ENCODE data around the gene CFI. TPM values are rescaled to one million over a fixed set of nuclear protein-coding genes. Genes with fewer than 3 reads are reported as not detected.

The CFI gene
- total RNA-seq, 1 donor from 2014 or later, result not detected

GRCh38 chr4:109836985-109837384, 35.2 kb upstream of the CFI start:
- no peak for DNase-seq (ENCODE audit: extremely low spot score, unreplicated experiment)
- Mint-ChIP-seq H3K36me3 (ENCODE audit: unreplicated experiment) (no peaks in the 10 kb centered on the region), H3K9me3 (ENCODE audit: unreplicated experiment) (no peaks in the 10 kb centered on the region)

GRCh38 chr4:109833756-109834155, 32.0 kb upstream of the CFI start:
- no peaks in the 10 kb centered on the region for H3K4me1 Mint-ChIP-seq (ENCODE audit: unreplicated experiment)
- DNase-seq (ENCODE audit: extremely low spot score, unreplicated experiment), result no peak
- no peak overlapping the region for H3K4me3 Mint-ChIP-seq (ENCODE audit: unreplicated experiment)
- peaks cover 2% of the 10 kb centered on the region for H3K36me3 Mint-ChIP-seq (ENCODE audit: unreplicated experiment)
- no peaks in the 10 kb centered on the region for H3K9me3 Mint-ChIP-seq (ENCODE audit: unreplicated experiment)
- H3K27me3 Mint-ChIP-seq (ENCODE audit: unreplicated experiment), result no peaks in the 10 kb centered on the region
- no peak overlapping the region for H3K27ac Mint-ChIP-seq (ENCODE audit: unreplicated experiment)
- TF ChIP-seq CTCF (IDR thresholded peaks at IDR 0.05), result no peak

More at GRCh38 chr4:109836985-109837384, 35.2 kb upstream of the CFI start:
- H3K4me3 Mint-ChIP-seq (ENCODE audit: unreplicated experiment), result no peak overlapping the region
- peaks cover 4% of the 10 kb centered on the region for H3K27me3 Mint-ChIP-seq (ENCODE audit: unreplicated experiment)
- H3K27ac Mint-ChIP-seq (ENCODE audit: unreplicated experiment), result no peak overlapping the region
- no peaks in the 10 kb centered on the region for H3K4me1 Mint-ChIP-seq (ENCODE audit: unreplicated experiment)
- no peak for TF ChIP-seq CTCF (IDR thresholded peaks at IDR 0.05)

- Mint-ChIP-seq H3K9me3 (ENCODE audit: unreplicated experiment) (no peaks in the 10 kb centered on the region), H3K27me3 (ENCODE audit: unreplicated experiment) (no peaks in the 10 kb centered on the region), H3K27ac (ENCODE audit: unreplicated experiment) (no peak within 1 kb of the TSS), H3K4me3 (ENCODE audit: unreplicated experiment) (no peak within 1 kb of the TSS), H3K4me1 (ENCODE audit: unreplicated experiment) (no peaks in the 10 kb centered on the region), H3K36me3 (ENCODE audit: unreplicated experiment) (peaks cover 20% of the 10 kb centered on the region)
- no peak for DNase-seq (ENCODE audit: extremely low spot score, unreplicated experiment)
- no peak for TF ChIP-seq CTCF (IDR thresholded peaks at IDR 0.05)
Observed at GRCh38 chr4:109827672-109828071, 25.9 kb upstream of the CFI start, which contains the start of gene RRH. RRH (plus strand) TSS chr4:109827972; CDS start chr4:109828028, 56 bp downstream.

- Mint-ChIP-seq H3K36me3 (ENCODE audit: unreplicated experiment) (peaks cover 20% of the 10 kb centered on the region), H3K4me1 (ENCODE audit: unreplicated experiment) (no peaks in the 10 kb centered on the region), H3K9me3 (ENCODE audit: unreplicated experiment) (no peaks in the 10 kb centered on the region), H3K27me3 (ENCODE audit: unreplicated experiment) (no peaks in the 10 kb centered on the region), H3K4me3 (ENCODE audit: unreplicated experiment) (no peak overlapping the region), H3K27ac (ENCODE audit: unreplicated experiment) (no peak overlapping the region)
- peak; percentile 67 for TF ChIP-seq CTCF (IDR thresholded peaks at IDR 0.05)
- no peak for DNase-seq (ENCODE audit: extremely low spot score, unreplicated experiment)
Observed at GRCh38 chr4:109826719-109827118, 24.9 kb upstream of the CFI start.

- DNase-seq (ENCODE audit: extremely low spot score, unreplicated experiment), result no peak
- Mint-ChIP-seq H3K4me3 (ENCODE audit: unreplicated experiment) (no peak overlapping the region), H3K27me3 (ENCODE audit: unreplicated experiment) (no peaks in the 10 kb centered on the region), H3K36me3 (ENCODE audit: unreplicated experiment) (peaks cover 22% of the 10 kb centered on the region), H3K4me1 (ENCODE audit: unreplicated experiment) (peaks cover 15% of the 10 kb centered on the region), H3K9me3 (ENCODE audit: unreplicated experiment) (no peaks in the 10 kb centered on the region), H3K27ac (ENCODE audit: unreplicated experiment) (no peak overlapping the region)
- no peak for TF ChIP-seq CTCF (IDR thresholded peaks at IDR 0.05)
Observed at GRCh38 chr4:109821185-109821584, 19.4 kb upstream of the CFI start.

Measured in osteocyte (in vitro differentiated cells).